GM12878 (cell line): ENCODE data around the gene NANOG. TPM values are rescaled to one million over a fixed set of nuclear protein-coding genes. Genes with fewer than 3 reads are reported as not detected.

Experiments used
- ATAC-seq: fragments of 200-7000 bp; cut with Tn5 transposase; 3 replicates; pipeline ENCODE4 v1.9.1; 2020; ENCODE audit warnings: mild to moderate bottlenecking, moderate library complexity
- BruUV-seq: library from RNA; stranded (reverse); fragments of 400-500 nt; replicated peaks from 2 replicates; lab custom pipeline; 2021; lab: Mats Ljungman, UMichigan
- CTCF ChIA-PET: fragments of 300-600 bp; sonication (Branson Sonifier 250); formaldehyde crosslinking; extraction: SDS; loops from one replicate; lab custom pipeline; 2021; ENCODE audit warnings: inconsistent platforms; lab: Yijun Ruan, JAX
- POLR2A ChIA-PET: fragments of 350-600 bp; formaldehyde crosslinking; extraction: SDS; loops from one replicate; lab custom pipeline; 2021; ENCODE audit warnings: inconsistent platforms; lab: Charles Lee
- RAD21 ChIA-PET: fragments of 300-600 bp; sonication (Branson Sonifier 250); formaldehyde crosslinking; loops from one replicate; lab custom pipeline; 2023; ENCODE audit warnings: antibody characterized with exemption; ENCODE audit not compliant: unreplicated experiment; lab: Charles Lee
- SMC1A ChIA-PET: fragments of 300-600 bp; sonication (Branson Sonifier 250); formaldehyde crosslinking; loops from one replicate; lab custom pipeline; 2023; ENCODE audit not compliant: unreplicated experiment, uncharacterized antibody; lab: Charles Lee
- DNase-seq: peaks from one replicate; pipeline ENCODE4 v3.0.0-alpha.2; 2011; ENCODE audit warnings: low read depth, low spot score
- FAIRE-seq: peaks from 3 replicates; lab custom pipeline; 2011; peaks lifted over from hg19 to GRCh38; lab: Jason Lieb, UNC
- H2AFZ ChIP-seq: 2 replicates; pipeline ENCODE4 v1.6.0; 2011; ENCODE audit warnings: low read depth, low read length, control low read depth; ENCODE audit not compliant: control insufficient read depth
- H3K27ac ChIP-seq: 2 replicates; pipeline ENCODE4 v1.5.1; 2011; ENCODE audit warnings: control low read depth; ENCODE audit not compliant: control insufficient read depth, insufficient read depth
- H3K27me3 ChIP-seq, 2 experiments: replicated peaks in 1 of 2; 2 replicates each; pipeline versions ENCODE4 v1.6.0 to v1.6.1; 2011; ENCODE audit warnings: low read length in 1 of 2; ENCODE audit not compliant: control insufficient read depth in 2 of 2, insufficient read depth in 2 of 2
- H3K36me3 ChIP-seq, 2 experiments: 2 replicates each; pipeline ENCODE4 v1.5.1; 2011; ENCODE audit warnings: low read length in 1 of 2; ENCODE audit not compliant: control insufficient read depth in 2 of 2, insufficient read depth in 2 of 2
- H3K4me1 ChIP-seq: 2 replicates; pipeline ENCODE4 v1.6.1; 2011; ENCODE audit warnings: mild to moderate bottlenecking, low read length, moderate library complexity, mixed read lengths; ENCODE audit not compliant: control insufficient read depth, insufficient read depth
- H3K4me2 ChIP-seq: 2 replicates; pipeline ENCODE4 v1.6.0; 2011; ENCODE audit warnings: control low read depth; ENCODE audit not compliant: control insufficient read depth, insufficient read depth
- H3K4me3 ChIP-seq: fragments of 200-600 bp; sonication (generic); 2 replicates; pipeline ENCODE4 v1.5.1; 2016
- H3K79me2 ChIP-seq: 2 replicates; pipeline ENCODE4 v1.6.0; 2011; ENCODE audit warnings: low read length; ENCODE audit not compliant: control insufficient read depth, insufficient read depth
- H3K9ac ChIP-seq: 2 replicates; pipeline ENCODE4 v1.8.0; 2011; ENCODE audit warnings: low read length, control low read depth, mixed read lengths; ENCODE audit not compliant: control insufficient read depth, insufficient read depth
- H3K9me3 ChIP-seq: replicated peaks from 3 replicates; pipeline ENCODE4 v1.5.1; 2011; ENCODE audit warnings: mild to moderate bottlenecking, low read length; ENCODE audit not compliant: control insufficient read depth, insufficient read depth
- H4K20me1 ChIP-seq: 2 replicates; pipeline ENCODE4 v1.6.0; 2011; ENCODE audit not compliant: control insufficient read depth, insufficient read depth
- ATF7 ChIP-seq: fragments of 450-650 bp; IDR thresholded peaks from 2 replicates; pipeline ENCODE4 v1.6.1; 2016; ENCODE audit warnings: low read depth, mild to moderate bottlenecking
- BCL11A ChIP-seq: IDR thresholded peaks from 2 replicates; pipeline ENCODE4 v1.6.1; 2011; ENCODE audit warnings: low read depth, low read length
- CHD1 ChIP-seq: IDR thresholded peaks from 2 replicates; pipeline ENCODE4 v1.6.1; 2012; ENCODE audit warnings: low read depth, low read length, improper control_type of control experiment
- DPF2 ChIP-seq: fragments of 450-650 bp; IDR thresholded peaks from 2 replicates; pipeline ENCODE4 v1.6.1; 2017; ENCODE audit warnings: mild to moderate bottlenecking
- ESRRA ChIP-seq: IDR thresholded peaks from 2 replicates; pipeline ENCODE4 v1.6.1; 2012; ENCODE audit warnings: mild to moderate bottlenecking, low read length, improper control_type of control experiment
- HDGF ChIP-seq: fragments of 450-650 bp; IDR thresholded peaks from 2 replicates; pipeline ENCODE4 v1.6.1; 2016; ENCODE audit warnings: antibody characterized with exemption
- MTA2 ChIP-seq: fragments of 450-650 bp; IDR thresholded peaks from 2 replicates; pipeline ENCODE4 v1.6.1; 2016; ENCODE audit warnings: low read depth, mild to moderate bottlenecking, moderate library complexity
- NBN ChIP-seq: fragments of 450-650 bp; IDR thresholded peaks from 2 replicates; pipeline ENCODE4 v1.6.1; 2016
- RAD21 ChIP-seq: IDR thresholded peaks from 2 replicates; pipeline ENCODE4 v1.6.1; 2011; ENCODE audit warnings: mild to moderate bottlenecking, low read depth, low read length, moderate library complexity; ENCODE audit not compliant: insufficient read depth
- RB1 ChIP-seq: fragments of 450-650 bp; formaldehyde crosslinking; IDR thresholded peaks from 2 replicates; pipeline ENCODE4 v1.6.1; 2017; ENCODE audit warnings: mild to moderate bottlenecking, borderline replicate concordance
- RCOR1 ChIP-seq: conservative IDR thresholded peaks from 2 replicates; pipeline ENCODE4 v1.6.1; 2012; ENCODE audit warnings: low read depth, low read length, improper control_type of control experiment
- RUNX3 ChIP-seq: IDR thresholded peaks from 2 replicates; pipeline ENCODE4 v1.6.1; 2012; ENCODE audit warnings: low read length, inconsistent platforms
- SIN3A ChIP-seq: IDR thresholded peaks from 2 replicates; pipeline ENCODE4 v1.6.1; 2012; ENCODE audit warnings: low read depth, low read length, improper control_type of control experiment
- YBX1 ChIP-seq: fragments of 450-650 bp; IDR thresholded peaks from 2 replicates; pipeline ENCODE4 v1.6.1; 2016; ENCODE audit warnings: antibody characterized with exemption
- ZNF274 ChIP-seq: IDR thresholded peaks from one replicate; pipeline ENCODE4 v1.8.0; 2011; ENCODE audit not compliant: insufficient read length, insufficient read depth
- ZZZ3 ChIP-seq: IDR thresholded peaks from 2 replicates; pipeline ENCODE4 v1.6.1; 2011; ENCODE audit warnings: low read depth; ENCODE audit not compliant: control insufficient read depth, insufficient read length
- WGBS: methylation state at CpG from one replicate; pipeline ENCODE4 v1.1.6; 2016; ENCODE audit warnings: low lambda C conversion rate; ENCODE audit not compliant: insufficient replicate concordance, insufficient coverage; ENCODE audit errors: missing lambda C conversion rate; 5-methylcytosine and 5-hydroxymethylcytosine counted together
- in situ Hi-C: fragments of 300-500 bp; cut with MboI; formaldehyde crosslinking; loops from 9 replicates; pipeline ENCODE4 v1.14.3; 2018; ENCODE audit warnings: mixed read lengths
- intact Hi-C: fragments of 100-400 bp; cut with micrococcal nuclease; formaldehyde crosslinking; loops from one replicate; pipeline ENCODE4 v1.14.2; 2022; ENCODE audit not compliant: unreplicated experiment
- polyA plus RNA-seq, 11 experiments: library from polyadenylated mRNA; depleted of rRNA in 4 of 11; unstranded in 6 of 11; stranded (reverse) in 5 of 11; fragments of >200 nt; fragmentation: Nextera tagmentation in 4 of 11; fragmentation: Illumina TruSeq in 1 of 11; extraction: Ambion mirVana in 4 of 11; extraction: Trizol in 1 of 11; gene quantifications; 1 replicate in 1 of 11; 2 replicates in 10 of 11; pipeline versions ENCODE4 v1.2.1 to v1.2.3, GENCODE V29; 2011 to 2016; ENCODE audit warnings: inconsistent platforms in 2 of 11, missing spikeins in 2 of 11, low read depth in 1 of 11
- total RNA-seq, 4 experiments: library from RNA; depleted of rRNA in 3 of 4; stranded (reverse); fragments of >200 nt in 3 of 4; fragmentation: Illumina TruSeq in 1 of 4; extraction: Trizol in 1 of 4; gene quantifications; 2 replicates each; pipeline versions ENCODE4 v1.2.1 to v1.2.3, GENCODE V29; 2013 to 2021
- TF ChIP-seq, protein P1 (sequence below): fragments of 450-650 bp; IDR thresholded peaks from 2 replicates; pipeline ENCODE4 v1.6.1; 2017; ENCODE audit warnings: mild to moderate bottlenecking, low read depth, inconsistent platforms; ENCODE audit not compliant: poor library complexity, severe bottlenecking
- TF ChIP-seq, protein P2 (sequence below), 3 experiments: IDR thresholded peaks in 2 of 3; conservative IDR thresholded peaks in 1 of 3; 2 replicates each; pipeline ENCODE4 v1.5.1; 2011; ENCODE audit warnings: low read depth in 3 of 3, low read length in 3 of 3, mild to moderate bottlenecking in 3 of 3, control low read depth in 2 of 3, moderate library complexity in 2 of 3, inconsistent platforms in 1 of 3, mixed read lengths in 1 of 3; ENCODE audit not compliant: control insufficient read depth in 2 of 3, insufficient read depth in 1 of 3; ENCODE audit errors: extremely low read depth in 1 of 3

NANOG gene
- total and polyA plus RNA-seq, 10 of the 15 experiments (the other 5 are each of a cell fraction or from before 2014, with no cell fraction given), result 0.51 TPM; not detected in 9

DNA sequence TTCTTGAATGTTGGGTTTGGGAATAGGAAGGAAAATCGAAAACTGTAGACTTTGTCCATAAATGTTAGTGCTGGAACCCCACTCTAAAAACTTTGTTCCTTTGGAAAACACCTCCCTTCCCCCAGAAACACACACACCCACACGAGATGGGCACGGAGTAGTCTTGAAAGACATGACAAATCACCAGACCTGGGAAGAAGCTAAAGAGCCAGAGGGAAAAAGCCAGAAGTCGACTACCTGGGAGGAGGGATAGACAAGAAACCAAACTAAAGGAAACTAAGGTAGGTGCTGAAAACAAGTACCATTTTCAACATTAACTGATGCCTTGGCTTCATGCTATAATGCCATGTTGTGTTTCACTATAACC, 925 bp upstream of the NANOG start:
- TF ChIP-seq RAD21 (no peak), BCL11A (no peak), DPF2 (no peak), ESRRA (no peak), RB1 (no peak), MTA2 (no peak), RUNX3 (no peak), ZZZ3 (no peak), CHD1 (no peak), ATF7 (no peak), HDGF (no peak), SIN3A (no peak), YBX1 (no peak), RCOR1 (no peak), ZNF274 (no peak), NBN (no peak)
- TF ChIP-seq, protein P1, sequence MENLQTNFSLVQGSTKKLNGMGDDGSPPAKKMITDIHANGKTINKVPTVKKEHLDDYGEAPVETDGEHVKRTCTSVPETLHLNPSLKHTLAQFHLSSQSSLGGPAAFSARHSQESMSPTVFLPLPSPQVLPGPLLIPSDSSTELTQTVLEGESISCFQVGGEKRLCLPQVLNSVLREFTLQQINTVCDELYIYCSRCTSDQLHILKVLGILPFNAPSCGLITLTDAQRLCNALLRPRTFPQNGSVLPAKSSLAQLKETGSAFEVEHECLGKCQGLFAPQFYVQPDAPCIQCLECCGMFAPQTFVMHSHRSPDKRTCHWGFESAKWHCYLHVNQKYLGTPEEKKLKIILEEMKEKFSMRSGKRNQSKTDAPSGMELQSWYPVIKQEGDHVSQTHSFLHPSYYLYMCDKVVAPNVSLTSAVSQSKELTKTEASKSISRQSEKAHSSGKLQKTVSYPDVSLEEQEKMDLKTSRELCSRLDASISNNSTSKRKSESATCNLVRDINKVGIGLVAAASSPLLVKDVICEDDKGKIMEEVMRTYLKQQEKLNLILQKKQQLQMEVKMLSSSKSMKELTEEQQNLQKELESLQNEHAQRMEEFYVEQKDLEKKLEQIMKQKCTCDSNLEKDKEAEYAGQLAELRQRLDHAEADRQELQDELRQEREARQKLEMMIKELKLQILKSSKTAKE, result no peak
- TF ChIP-seq, protein P2, sequence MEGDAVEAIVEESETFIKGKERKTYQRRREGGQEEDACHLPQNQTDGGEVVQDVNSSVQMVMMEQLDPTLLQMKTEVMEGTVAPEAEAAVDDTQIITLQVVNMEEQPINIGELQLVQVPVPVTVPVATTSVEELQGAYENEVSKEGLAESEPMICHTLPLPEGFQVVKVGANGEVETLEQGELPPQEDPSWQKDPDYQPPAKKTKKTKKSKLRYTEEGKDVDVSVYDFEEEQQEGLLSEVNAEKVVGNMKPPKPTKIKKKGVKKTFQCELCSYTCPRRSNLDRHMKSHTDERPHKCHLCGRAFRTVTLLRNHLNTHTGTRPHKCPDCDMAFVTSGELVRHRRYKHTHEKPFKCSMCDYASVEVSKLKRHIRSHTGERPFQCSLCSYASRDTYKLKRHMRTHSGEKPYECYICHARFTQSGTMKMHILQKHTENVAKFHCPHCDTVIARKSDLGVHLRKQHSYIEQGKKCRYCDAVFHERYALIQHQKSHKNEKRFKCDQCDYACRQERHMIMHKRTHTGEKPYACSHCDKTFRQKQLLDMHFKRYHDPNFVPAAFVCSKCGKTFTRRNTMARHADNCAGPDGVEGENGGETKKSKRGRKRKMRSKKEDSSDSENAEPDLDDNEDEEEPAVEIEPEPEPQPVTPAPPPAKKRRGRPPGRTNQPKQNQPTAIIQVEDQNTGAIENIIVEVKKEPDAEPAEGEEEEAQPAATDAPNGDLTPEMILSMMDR (IDR thresholded peaks at IDR 0.05 in 2 of 3, conservative IDR thresholded peaks at IDR 0.05 in 1 of 3; ENCODE audit: control insufficient read depth in 2 of 3, extremely low read depth in 1 of 3, insufficient read depth in 1 of 3, low read depth in 3 of 3, low read length in 3 of 3), result no peak
- TF ChIP-seq, all 136 proteins: peak for 0

More for the DNA sequence above, 925 bp upstream of the NANOG start:
- WGBS, result 3% methylated on average over 4 of the region's 4 CpGs
- POLR2A ChIA-PET, result no interaction called here
- intact Hi-C loops, result no loop called here
- no peak overlapping the region for H2AFZ ChIP-seq
- BruUV-seq, result no TSS peak
- SMC1A ChIA-PET, result no interaction called here
- FAIRE-seq (no peak), ATAC-seq (no peak), DNase-seq (no peak)
- no peak overlapping the region for H3K4me3 ChIP-seq
- H3K27me3 ChIP-seq, result no peaks in the 10 kb centered on the region; a peak in 1 of 4 replicates
- in situ Hi-C loops, result no loop called here
- no peaks in the 10 kb centered on the region for H4K20me1 ChIP-seq
- H3K79me2 ChIP-seq, result no peaks in the 10 kb centered on the region
- RAD21 ChIA-PET, result no interaction called here
- no peaks in the 10 kb centered on the region for H3K9me3 ChIP-seq
- H3K4me1 ChIP-seq, result no peaks in the 10 kb centered on the region
- H3K27ac ChIP-seq, result no peak overlapping the region
- H3K9ac ChIP-seq, result no peak overlapping the region
- H3K36me3 ChIP-seq, result no peaks in the 10 kb centered on the region
- H3K4me2 ChIP-seq, result no peak overlapping the region
- CTCF ChIA-PET, result no interaction called here
